Stimulated activated CD8-positive, alpha-beta memory T cell treated with anti-CD3 and anti-CD28 coated beads, Interleukin-15, amount 100 ng/mL, for 24 hours (primary cell): ENCODE results near the gene BRDT.

ENCODE experiments used
- DNase-seq: peaks from one replicate; pipeline ENCODE4 v3.0.0-alpha.2; 2020; ENCODE audit warnings: low read depth

BRDT gene

DNA sequence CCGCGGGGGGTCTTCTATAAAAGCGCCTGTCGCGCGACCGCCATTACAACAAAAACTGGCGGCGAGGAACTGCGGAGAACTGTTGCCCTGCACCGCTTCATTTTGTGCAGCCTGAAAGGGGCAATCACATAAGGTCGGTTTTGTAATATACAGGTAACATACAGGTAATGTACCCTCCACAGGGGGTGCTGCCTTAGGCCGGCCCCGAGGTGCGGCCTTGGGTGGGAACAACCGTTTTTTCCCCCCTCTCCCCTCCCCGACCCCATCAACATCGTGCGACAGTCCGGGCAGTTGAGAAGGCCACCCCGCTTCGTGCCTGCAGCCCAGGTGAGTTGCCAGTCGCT, at the start of gene BRDT:
TSS of gene BRDT (plus strand) at position 46 of the 344 bp plus-strand sequence. CDS start 13,354 bp downstream, outside the sequence.
- DNase-seq = no peak

DNA sequence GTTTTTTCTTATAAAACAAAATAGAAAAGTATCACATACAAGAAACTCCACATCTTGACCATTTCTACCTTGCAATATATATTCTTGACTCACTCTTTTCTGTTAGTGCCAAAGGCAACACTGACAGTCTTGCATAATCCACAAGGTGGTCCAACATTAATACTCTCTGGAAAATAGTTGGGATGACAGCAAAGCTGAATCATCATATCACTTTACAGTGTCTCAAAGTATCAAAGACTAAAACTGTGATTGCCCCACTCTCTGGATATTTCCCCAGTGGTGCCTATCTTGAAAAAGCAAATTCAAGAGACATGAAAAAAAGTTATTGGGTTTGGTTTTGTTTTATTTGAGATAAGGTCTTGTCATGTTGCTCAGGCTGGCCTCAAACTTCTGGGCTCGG, 48.6 kb upstream of the BRDT start:
- no peak for DNase-seq

DNA sequence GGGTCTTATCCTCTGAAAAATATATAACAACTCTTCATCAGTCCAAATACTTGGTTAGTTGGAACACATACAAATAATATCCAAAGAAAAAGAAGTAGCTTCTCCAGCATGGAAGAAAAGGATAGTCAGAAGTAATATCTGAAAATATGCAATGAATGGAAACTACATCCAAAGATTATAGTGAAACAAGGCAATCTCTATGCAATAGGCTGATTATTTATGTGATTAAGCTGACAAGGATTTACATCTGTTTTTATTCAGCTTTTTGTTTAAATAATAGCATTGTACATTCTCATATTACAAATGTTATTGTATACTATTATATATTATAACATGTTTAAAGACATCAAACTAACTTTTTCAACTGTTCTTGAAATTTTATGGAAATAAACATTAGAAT, 48.0 kb upstream of the BRDT start:
- DNase-seq = no peak

- DNase-seq = no peak
These were observed 36.9 kb upstream of the BRDT start for GRCh38 chr1:91912266-91912665.

DNA sequence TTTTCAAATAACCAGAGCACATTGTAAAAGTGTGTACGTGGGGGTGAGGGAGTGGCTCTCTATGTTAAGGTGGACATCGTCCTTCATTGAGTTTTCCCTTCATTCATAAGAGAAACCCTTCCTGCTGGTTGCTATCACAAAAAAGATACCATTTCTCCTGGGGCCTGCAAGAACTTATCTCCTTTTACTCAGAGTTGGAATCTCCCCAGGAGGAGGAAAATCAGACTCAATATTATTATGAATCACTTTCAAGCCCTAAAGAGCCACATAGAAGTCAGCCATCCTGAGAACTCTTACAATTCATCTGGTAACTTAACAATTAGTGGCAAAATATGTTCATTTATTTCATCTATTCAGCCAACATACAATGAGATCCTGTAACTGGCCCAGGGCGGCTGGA, 36.2 kb upstream of the BRDT start:
- DNase-seq = no peak

- DNase-seq = no peak
These were observed 33.2 kb upstream of the BRDT start for GRCh38 chr1:91916046-91916445.

DNA sequence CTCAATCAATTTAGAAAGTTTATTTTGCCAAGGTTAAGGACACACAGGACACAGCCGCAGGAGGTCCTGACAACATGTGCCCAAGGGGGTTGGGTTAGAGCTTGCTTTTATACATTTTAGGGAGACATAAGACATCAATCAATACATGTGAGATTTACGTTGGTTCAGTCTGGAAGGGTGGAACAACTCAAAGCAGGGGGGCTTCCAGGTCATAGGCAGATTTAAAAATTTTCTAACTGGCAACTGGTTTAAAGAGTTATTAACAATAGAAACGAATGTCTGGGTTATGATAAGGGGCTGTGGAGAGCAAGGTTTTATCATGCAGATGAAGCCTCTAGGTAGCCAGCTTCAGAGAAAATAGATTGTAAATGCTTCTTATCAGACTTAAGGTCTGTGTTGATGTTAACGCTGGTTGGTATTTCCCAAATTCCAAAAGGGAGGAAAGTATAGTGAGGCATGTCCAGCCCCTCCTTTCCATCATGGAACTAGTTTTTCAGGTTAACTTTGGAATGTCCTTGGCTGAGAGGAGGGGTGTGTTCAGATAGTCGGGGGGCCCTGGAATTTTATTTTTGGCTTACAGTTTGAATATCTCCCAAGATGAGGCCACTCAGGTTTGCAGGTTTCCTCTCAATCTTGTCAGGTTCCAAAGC, 32.3 kb upstream of the BRDT start:
- no peak for DNase-seq

- no peak for DNase-seq
These were observed 29.2 kb upstream of the BRDT start for GRCh38 chr1:91919962-91920361.

- DNase-seq = no peak
These were observed 25.1 kb upstream of the BRDT start for GRCh38 chr1:91924146-91924545.

DNA sequence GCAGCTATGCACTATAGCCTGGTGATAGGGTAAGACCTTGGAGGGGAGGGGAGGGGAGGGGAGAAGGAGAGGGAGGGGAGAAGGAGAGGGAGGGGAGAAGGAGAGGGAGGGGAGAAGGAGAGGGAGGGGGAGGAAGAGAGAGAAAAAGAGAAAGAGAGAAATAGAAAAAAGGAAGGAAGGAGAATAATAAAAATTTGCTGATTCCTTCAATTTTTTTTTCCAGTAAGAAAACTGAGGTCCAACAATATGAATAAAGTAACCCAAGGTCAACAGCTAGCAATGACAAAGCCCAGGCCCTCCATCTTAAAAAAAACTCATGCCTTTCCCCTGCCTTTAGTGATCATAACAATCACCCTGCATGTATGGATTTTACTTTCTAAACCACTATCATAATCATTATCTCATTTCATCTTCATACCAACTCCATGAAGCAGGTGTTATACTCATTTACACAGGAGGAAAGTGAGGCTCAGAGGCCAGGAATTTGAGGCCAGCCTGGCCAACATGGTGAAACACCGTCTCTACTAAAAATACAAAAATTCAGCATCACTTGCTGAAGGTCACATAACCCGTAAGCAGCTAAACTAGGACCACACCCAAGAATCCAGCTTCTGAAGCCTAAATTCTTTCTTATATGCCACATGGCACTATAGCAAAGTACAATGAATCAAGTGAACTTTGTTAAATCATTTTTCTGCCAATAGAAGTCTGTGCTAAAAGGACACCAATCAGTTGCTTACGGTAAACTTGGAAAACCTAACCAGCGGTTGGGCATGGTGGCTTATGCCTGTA, 23.4 kb upstream of the BRDT start:
- DNase-seq = no peak

DNA sequence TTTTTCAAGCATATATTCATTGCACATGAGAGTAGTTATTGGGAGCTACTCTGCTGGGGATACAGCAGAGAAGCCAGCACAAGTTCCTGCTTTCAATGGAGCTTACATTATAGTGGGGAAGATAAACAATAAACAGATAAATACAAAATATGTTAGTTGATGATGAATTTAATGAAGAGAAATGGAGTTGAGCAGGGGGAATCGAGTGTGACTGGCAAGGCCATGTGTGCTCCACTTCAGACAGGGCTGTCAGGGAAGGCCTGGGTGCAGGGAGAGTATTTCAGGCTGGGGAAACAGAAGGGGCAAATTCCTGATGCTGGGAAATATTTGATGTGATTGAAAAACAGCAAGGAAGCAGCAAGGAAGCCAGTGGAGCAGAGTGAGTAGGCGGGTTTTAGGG, 21.2 kb upstream of the BRDT start:
- DNase-seq = no peak

- no peak for DNase-seq
These were observed 20.0 kb upstream of the BRDT start for GRCh38 chr1:91929250-91929649.

DNA sequence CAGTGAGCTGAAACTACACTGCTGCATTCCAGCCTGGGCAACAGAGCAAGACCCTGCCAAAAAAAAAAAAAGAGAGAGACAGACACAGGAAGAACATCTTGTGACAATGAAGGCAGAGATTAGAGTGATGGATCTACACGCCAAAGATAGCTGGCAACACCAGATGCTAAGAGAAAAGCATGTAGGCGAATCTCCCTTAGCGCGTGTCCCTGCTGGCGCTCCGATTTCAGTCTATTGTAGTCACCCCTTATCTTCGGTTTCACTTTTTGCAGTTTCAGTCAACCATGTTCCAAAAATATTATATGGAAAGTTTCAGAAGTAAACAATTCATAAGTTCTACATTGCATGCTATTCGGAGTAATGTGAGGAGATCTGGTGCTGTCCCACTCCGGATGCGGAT, 11.6 kb upstream of the BRDT start:
- DNase-seq = no peak

- DNase-seq = no peak
These were observed 8.7 kb upstream of the BRDT start for GRCh38 chr1:91940496-91940895.

DNA sequence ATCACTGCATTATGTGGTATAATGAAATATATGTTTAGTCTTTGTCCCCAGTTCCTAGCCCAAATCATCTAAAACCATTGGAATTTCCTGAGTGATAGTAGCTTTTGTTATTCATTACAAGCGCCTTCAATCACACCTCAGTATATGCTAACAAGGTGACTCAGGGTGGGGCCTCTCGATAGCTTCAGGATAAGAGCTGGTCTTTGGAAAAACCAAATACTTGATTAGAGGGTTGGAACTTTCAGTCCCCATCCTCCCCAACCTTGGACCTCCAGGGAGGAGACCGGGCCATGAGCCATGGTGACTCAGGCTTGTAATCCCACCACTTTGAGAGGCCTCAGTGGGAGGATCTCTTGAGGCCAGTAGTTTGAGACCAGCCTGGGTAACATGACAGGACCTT, 5.1 kb upstream of the BRDT start:
- DNase-seq = no peak

- no peak for DNase-seq
These were observed 1.1 kb upstream of the BRDT start for GRCh38 chr1:91948097-91948496.

DNA sequence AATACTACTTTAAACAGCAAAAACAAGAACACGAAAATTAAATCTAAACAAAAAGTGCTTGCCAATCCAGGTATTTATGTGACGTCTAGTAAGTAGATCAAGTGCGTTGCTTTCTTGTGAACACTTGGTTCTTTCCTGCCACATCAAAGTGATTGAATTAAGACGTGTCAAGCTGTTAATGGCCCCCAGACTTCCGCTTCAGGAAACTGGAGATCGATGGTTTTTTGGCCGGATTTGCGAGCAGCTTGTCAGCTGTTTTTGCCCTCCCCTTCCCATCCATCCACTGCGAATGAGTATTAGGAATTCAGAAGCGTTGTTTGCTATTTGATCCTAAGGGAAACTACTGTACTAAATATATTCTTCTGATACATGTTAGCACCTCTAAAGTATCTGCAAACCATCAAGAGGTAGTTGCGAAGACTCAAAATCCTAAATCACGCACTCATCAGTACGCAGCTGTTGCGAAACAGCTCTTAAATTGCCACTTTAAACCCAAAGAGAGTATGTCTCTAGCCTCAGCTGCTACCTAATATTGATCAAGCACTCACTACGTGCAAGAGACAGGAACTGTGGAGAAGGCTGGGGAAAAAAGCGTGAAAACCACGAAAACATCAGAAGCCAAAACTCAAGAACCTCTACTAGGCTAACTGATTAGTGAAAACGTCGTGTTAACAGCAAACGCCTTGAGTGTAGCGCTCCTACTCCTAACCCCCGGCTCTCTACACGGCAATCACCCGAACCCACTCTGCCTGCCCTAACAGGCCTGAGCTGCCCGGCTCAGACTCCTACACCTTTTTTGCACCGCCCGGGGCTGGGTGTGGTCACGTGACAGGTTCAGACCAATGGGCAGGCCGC, 473 bp upstream of the BRDT start:
- no peak for DNase-seq

- no peak for DNase-seq
These were observed 3.0 kb downstream of the BRDT start for GRCh38 chr1:91952187-91952586.

DNA sequence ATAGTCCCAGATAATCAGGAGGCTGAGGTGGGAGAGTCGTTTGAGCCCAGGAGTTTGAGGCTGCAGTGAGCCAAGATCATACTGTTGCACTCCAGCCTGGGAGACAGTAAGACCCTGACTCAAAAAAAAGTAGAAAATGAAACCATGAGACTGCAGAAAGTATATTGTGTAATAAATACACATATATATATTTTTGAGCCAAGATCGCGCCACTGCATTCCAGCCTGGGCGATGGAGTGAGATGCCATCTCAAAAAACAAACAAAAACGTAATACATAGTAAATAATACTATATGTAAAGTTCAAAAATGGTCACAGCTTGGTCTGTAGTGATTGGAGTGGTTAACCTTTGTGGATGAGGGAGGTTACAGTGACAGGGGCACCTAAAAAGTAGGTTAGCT, 9.7 kb downstream of the BRDT start:
- DNase-seq = no peak

DNA sequence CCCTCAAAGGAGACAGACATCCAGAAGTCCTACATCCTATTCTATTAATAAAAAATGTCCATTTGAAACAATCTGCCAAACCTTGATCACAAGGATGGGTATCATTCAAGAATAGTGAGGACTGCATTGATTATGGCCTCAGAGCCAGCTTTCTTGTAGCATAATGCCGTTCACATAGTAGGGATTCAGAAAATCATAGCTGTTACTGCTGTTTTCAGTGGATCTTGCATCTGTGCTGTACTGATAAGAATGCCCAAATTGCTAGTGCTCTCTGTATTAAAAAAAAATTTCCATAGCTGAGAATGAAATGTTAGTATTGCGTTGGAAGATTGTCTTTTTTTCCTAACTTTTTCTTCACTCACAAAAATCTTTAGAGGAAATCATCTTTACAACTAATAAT, 19.1 kb downstream of the BRDT start:
- DNase-seq = no peak

- no peak for DNase-seq
These were observed 30.2 kb downstream of the BRDT start for GRCh38 chr1:91979383-91979782.

DNA sequence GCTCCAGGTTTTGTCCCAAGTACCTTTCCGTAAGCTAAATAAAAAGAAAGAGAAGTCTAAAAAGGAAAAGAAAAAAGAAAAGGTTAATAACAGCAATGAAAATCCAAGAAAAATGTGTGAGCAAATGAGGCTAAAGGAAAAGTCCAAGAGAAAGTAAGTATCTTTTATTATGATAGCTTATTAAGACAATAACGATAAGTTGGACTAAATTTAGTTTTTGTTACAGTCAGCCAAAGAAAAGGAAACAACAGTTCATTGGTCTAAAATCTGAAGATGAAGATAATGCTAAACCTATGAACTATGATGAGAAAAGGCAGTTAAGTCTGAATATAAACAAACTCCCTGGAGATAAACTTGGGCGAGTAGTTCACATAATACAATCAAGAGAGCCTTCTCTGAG, 31.5 kb downstream of the BRDT start:
- no peak for DNase-seq

DNA sequence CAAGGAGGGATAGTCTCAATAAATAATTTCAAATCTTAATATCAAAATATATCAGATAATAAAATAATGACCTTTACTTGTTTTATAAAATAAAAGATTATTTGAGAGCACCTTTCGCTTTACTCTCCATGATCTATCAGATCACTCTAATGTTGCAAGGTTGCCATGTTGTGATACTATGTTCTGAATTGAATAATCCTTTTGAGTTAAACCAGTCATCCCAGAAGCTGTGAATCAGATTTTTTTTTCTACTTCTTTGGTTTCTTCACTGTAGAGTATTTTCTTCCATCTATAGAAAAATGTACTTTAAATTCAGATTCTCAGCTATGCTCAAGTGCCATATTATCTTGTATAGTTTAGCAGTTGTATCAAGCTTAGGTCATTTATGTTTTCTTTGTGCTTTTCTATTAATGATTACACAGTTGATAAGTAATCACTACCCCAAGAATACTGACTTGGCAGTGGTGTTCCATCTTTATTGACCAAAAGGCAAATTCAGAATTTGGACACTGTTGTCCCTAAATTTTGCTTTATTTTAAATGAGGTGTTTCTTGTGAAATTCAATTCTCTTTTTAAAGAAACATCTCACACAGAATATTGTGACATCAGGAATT, 32.9 kb downstream of the BRDT start:
- DNase-seq = no peak
